Astrocyte of the spinal cord (primary cell): ENCODE results near the gene PLEKHA5.
A peak's percentile ranks its signal among the peaks of the same experiment; 100 is the strongest.

ENCODE experiments used
- DNase-seq: peaks from one replicate; pipeline ENCODE4 v3.0.0; 2011; ENCODE audit warnings: low read depth, low spot score
- H3K4me3 ChIP-seq: 2 replicates; pipeline ENCODE4 v1.5.1; 2011; ENCODE audit warnings: low read depth, mild to moderate bottlenecking, low read length, moderate library complexity
- in situ Hi-C: cut with HindIII; loops from 2 replicates; pipeline ENCODE4 v1.10.0; 2017; ENCODE audit warnings: low sequenced_read_pairs
- TF ChIP-seq, protein P1 (sequence below): IDR thresholded peaks from 2 replicates; pipeline ENCODE4 v1.5.1; 2012; ENCODE audit warnings: low read depth, mild to moderate bottlenecking, low read length, inconsistent platforms

The PLEKHA5 gene

DNA sequence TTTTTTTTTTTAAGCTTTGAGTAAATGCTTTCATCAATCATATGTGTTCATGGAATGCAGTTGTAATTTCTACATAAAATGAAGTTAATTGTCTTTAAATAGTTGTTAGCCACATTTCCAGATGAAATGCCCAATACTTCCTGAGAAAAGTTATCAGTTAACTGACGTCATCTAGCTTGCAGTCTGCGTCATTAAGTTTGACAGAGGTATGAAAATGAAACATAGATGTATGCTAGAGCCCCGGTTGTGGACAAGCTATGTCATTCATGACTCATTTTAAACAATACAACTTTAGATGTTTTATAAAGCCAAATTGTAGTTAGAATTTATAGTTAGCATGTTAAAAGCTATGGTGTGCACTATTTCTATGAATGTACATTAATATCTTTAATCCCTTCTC is 90.7 kb downstream of the PLEKHA5 start:
- TF ChIP-seq, protein P1, sequence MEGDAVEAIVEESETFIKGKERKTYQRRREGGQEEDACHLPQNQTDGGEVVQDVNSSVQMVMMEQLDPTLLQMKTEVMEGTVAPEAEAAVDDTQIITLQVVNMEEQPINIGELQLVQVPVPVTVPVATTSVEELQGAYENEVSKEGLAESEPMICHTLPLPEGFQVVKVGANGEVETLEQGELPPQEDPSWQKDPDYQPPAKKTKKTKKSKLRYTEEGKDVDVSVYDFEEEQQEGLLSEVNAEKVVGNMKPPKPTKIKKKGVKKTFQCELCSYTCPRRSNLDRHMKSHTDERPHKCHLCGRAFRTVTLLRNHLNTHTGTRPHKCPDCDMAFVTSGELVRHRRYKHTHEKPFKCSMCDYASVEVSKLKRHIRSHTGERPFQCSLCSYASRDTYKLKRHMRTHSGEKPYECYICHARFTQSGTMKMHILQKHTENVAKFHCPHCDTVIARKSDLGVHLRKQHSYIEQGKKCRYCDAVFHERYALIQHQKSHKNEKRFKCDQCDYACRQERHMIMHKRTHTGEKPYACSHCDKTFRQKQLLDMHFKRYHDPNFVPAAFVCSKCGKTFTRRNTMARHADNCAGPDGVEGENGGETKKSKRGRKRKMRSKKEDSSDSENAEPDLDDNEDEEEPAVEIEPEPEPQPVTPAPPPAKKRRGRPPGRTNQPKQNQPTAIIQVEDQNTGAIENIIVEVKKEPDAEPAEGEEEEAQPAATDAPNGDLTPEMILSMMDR = no peak
- in situ Hi-C loops = no loop called here
- no peak overlapping the region for H3K4me3 ChIP-seq
- peak; percentile 85 for DNase-seq

DNA sequence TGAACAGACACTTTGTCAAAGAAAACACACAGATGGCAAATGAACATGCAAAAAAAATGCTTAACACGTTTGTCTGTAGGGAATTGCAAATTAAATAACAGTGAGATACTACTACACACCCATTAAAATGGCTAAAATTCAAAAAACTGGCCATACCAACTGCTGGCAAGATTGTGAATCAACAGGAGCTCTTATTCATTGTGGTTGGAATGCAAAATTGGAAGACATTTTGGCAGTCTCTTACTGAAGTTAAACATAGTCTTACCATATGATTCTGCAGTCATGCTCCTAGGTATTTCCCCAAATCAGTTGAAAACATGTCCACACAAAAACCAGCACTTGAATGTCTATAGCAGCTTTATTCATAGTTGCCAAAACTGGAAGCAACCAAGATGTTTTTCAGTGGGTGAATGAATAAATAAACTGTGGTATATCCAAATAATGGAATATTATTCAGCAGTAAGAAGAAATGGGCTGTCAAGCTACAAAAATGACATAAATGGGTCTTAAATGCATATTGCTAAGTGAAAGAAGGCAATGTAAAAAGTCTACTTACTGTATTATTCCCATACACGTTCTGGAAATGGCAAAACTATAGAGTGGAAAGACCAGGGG is 91.4 kb downstream of the PLEKHA5 start:
- peak; percentile 86 for DNase-seq
- TF ChIP-seq, protein P1 = no peak
- in situ Hi-C loops = no loop called here
- no peak overlapping the region for H3K4me3 ChIP-seq

DNA sequence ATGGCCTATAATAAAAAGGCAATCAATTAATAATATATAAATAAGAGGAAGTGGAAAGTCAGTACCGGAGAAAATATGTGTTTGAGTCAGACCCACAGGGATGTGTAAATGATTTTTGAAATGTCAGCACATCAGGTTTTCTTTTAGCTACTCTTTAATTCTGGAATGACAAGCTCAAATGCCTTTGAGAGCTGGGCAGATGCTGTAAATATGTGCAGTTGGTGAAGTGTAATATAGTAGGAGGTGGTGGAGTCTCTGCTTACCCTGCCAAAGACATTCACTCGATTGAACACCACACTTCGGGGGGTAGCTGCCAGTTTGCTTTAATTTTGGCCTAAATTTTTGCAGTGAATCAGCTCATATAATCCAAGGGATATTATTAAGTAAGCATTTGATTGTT is 93.0 kb downstream of the PLEKHA5 start:
- no peak overlapping the region for H3K4me3 ChIP-seq
- DNase-seq = no peak
- in situ Hi-C loops = no loop called here
- TF ChIP-seq, protein P1 = no peak

DNA sequence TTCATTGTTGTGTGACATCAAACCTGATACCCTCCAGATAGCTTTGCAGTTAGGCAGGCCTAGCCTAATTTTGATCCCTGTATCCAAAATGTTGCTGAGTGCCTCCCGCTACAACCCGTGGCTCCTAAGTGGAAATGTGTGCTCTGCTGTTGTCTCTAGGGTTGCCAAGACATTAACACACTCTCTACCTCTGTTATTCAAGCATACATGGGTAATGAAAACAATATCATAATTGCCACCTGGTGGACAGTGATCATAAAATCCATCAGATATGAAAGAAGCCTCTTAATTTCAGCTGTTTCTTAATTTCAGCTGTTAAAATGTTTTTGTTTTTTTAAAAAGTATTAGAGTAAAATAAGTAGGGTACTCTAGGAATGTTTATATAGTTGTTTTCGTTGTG is 93.5 kb downstream of the PLEKHA5 start:
- TF ChIP-seq, protein P1 = peak; percentile 10
- no peak overlapping the region for H3K4me3 ChIP-seq
- no peak for DNase-seq
- in situ Hi-C loops = no loop called here

DNA sequence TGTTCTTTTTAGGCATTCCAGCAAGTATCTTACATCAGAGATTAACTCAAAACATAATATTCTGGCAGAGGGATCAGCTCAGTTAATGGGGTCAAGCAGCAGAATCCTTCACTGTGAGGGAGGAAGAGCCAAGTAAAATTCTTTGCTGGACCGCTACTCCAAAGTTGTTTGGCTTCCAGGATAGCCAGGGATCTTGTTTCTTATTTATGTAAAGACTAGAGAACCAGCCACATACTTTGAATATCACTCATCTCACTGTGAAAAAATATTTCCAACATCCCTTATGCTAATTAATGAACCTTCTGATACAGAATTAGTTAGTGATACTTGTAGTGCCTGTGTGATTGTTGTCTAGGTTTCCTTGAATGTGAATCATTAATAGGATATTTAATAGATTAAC is 94.2 kb downstream of the PLEKHA5 start:
- TF ChIP-seq, protein P1 = no peak
- in situ Hi-C loops = no loop called here
- DNase-seq = peak; percentile 82
- no peak overlapping the region for H3K4me3 ChIP-seq

DNA sequence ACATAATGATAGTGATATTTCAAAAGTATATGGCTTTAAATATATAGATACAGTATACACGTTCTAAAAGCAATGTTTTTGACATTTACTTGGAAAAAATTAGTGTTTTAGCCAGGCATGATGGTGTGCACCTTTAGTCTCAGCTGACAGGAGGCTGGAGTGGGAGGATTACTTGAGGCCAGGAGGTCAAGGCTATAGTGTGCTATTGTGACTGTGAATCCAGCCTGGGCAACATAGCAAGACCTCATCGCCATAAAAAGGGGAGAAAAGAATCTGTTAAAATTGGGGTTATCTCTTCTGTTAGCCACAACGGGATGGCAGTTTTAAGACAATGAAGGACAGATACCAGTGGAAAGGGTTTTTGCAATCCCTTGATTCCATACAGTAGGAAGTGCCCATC is 95.2 kb downstream of the PLEKHA5 start:
- TF ChIP-seq, protein P1 = no peak
- no peak overlapping the region for H3K4me3 ChIP-seq
- in situ Hi-C loops = no loop called here

More for the DNA sequence above, 95.2 kb downstream of the PLEKHA5 start:
- no peak for DNase-seq
